HFF-Myc (cell line): Measurements from ENCODE around the gene GNG12.
"Not testable (repeated sequence)": the region's sequence is repeated elsewhere in the genome, so short reads cannot be mapped to it uniquely, and the experiment has no call there.

ENCODE experiments used
- DNase-seq: peaks from one replicate; pipeline ENCODE4 v3.0.0-alpha.2; 2011; ENCODE audit warnings: low read depth; ENCODE audit errors: extremely low read depth
- H3K4me3 ChIP-seq: replicated peaks from 2 replicates; pipeline ENCODE4 v1.5.1; 2011; ENCODE audit warnings: low read depth, mild to moderate bottlenecking, control low read depth, low read length
- TF ChIP-seq, protein P1 (sequence below): IDR thresholded peaks from 2 replicates; pipeline ENCODE4 v1.5.1; 2012; ENCODE audit warnings: mild to moderate bottlenecking, low read depth, low read length, control low read depth; ENCODE audit errors: missing control alignments

GNG12 gene

DNA sequence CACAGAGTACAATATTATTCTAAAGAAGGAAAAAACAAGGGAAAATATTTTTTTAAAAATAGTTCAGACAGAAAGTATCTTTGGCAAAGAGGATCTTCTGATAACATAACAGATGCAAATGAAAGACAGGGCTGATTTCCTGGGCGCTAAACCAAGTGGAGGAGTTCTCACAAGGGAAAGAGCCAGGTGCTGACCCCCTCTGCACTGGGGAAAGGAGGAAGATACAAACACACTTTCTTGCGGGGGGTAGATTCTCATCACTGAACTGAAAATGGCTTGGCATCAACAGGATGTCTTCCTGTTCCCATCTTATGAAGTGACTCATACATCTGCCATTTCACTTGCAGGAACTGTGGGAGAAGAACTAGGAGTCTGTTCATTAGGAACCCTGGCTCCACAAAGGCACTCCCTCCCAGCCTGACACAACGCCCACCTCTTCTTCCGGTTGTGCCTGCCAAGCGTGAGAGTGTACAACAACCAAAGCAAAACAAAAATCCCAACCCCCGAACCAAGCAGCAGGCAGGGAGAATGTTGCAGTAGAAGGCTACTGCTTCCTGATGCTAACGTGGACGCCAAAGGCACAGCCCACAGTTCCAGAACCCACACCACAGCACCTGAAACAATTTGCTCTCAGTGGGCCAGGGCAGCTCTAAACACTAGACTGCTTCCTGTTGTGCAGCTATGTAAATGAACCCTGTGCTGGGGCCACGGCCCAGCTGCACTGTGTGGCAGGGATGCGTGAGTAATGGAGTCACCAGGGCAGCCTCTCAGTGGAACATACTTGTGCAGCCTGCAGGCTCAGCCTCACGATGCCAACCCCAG lies 97.2 kb downstream of the GNG12 start:
- H3K4me3 ChIP-seq, result peak overlapping the region; percentile 20
- TF ChIP-seq, protein P1, sequence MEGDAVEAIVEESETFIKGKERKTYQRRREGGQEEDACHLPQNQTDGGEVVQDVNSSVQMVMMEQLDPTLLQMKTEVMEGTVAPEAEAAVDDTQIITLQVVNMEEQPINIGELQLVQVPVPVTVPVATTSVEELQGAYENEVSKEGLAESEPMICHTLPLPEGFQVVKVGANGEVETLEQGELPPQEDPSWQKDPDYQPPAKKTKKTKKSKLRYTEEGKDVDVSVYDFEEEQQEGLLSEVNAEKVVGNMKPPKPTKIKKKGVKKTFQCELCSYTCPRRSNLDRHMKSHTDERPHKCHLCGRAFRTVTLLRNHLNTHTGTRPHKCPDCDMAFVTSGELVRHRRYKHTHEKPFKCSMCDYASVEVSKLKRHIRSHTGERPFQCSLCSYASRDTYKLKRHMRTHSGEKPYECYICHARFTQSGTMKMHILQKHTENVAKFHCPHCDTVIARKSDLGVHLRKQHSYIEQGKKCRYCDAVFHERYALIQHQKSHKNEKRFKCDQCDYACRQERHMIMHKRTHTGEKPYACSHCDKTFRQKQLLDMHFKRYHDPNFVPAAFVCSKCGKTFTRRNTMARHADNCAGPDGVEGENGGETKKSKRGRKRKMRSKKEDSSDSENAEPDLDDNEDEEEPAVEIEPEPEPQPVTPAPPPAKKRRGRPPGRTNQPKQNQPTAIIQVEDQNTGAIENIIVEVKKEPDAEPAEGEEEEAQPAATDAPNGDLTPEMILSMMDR, result no peak
- peak; percentile 87 for DNase-seq

DNA sequence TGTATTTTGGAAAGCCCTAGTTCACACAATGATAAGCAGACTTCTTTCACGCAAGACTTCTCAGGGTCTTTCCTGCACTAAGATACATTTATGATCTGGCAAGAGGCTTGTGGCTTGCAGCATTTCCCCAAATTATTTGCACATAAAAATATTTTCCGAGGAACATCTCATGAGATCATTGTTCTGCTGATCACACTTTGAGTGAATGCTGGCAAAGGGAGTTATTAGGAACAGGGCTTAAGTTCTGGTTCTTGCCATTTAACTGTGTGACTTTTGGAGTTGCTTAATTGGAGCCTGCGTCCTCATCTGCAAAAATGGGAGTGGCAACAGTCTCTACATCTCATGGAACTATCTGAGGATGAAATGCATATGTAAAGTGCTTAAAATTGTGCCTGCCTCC lies 98.1 kb downstream of the GNG12 start:
- TF ChIP-seq, protein P1, result no peak
- no peak overlapping the region for H3K4me3 ChIP-seq
- DNase-seq, result no peak

DNA sequence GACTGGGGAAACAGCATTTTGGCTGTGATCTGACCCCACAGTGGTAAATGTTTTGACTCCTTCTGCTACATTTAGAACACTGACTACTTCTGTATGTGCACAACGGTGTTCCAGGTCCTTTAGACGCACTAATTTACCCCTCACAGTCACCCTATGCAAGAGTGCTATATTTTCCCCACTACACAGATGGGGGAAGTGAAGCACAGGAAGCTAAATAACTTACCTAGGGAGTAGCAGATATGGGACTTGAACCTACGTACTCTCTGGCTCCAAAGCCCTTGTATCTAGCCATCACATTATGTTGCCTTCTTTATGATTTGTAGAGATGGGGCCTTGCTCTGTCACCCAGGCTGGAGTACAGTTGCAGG lies 99.0 kb downstream of the GNG12 start:
- TF ChIP-seq, protein P1, result no peak
- H3K4me3 ChIP-seq, result no peak overlapping the region
- no peak for DNase-seq

DNA sequence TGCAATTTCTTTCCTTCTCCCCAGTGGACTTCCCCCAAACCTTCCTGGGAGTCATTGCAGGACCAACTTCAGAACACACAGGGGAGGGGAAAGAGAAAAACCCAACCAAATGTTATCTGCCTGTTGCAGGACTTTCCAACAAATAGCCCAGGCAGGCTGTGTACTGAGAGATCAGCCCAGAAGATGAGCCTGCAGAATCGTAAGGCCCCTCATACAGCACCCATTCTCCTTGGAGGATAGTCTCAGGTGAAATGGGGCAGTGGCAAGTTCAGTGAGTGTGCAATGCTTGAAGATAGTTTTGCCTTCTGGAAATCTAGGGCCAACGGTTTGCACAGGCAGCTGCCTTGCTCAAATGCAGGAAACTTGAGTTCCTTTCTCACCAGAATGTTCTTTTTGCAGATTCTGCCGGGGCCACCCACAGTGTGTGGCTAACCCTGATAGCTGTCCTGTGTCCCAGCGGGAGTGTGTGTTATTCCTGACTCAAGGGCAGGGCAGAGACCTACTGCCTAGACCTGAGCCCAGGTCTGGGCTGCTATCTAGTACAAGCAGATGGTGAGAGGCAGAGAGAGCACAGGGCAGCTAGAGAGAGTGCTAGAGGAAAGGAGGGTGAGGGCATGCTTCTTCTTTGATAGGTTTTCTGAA lies 99.5 kb downstream of the GNG12 start:
- TF ChIP-seq, protein P1, result no peak
- no peak overlapping the region for H3K4me3 ChIP-seq
- DNase-seq, result no peak

DNA sequence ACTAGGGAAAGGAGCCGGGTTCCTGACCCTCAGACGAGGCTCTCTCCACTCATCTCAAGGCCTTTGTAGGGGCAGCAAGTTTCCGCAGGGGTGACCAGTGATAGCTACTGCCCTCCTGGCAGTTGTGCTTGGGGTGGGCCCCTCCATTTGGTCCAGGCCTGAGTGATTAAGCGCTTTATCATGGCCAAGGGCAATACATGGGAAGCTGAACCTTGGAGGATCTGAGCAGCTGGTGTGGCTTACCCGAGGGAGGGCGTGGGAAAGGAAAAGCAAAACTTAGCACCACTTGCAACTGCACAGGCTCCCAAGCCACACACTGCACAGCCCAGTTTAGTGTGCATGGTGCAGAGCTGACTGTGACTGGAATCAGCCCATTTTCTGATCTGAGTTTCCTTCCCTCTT lies 100.5 kb downstream of the GNG12 start:
- DNase-seq, result no peak
- TF ChIP-seq, protein P1, result no peak

DNA sequence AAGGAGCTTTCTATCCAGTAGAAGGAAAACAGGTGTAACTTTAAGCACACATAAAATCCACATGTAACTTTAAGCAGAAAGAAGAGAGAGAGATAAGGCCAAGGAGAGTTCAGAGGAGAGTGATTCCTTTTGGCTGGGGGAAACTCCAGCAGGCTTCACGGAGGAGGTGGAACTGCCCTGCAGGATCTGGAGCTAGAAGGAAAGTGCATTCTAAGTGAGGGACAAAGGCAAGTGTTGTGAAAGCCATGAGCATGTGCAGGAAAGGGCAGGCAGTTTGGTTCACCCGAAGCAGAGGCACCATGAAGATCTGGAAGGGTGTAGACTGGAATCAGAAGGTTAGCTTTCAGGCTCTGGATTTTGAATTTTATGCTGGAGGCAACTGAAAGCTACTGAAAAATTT lies 101.9 kb downstream of the GNG12 start:
- DNase-seq, result no peak
- TF ChIP-seq, protein P1, result no peak

More for the DNA sequence above, 100.5 kb downstream of the GNG12 start:
- no peak overlapping the region for H3K4me3 ChIP-seq

DNA sequence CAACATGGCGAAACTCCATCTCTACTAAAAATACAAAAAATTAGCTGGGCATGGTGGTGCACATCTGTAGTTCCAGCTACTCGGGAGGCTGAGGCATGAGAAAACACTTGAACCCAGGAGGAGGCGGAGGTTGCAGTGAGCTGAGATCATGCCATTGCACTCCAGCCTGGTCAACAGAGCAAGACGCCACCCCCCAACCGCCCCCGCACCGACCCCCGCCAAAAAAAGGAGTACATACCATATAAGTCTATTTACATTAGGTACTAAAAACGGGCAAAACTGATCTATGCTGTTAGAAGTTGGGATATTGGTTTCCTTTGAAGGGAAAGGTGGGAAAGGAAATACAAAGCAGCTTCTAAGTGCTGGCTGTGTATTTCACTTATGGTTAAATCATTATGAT lies 103.0 kb downstream of the GNG12 start:
- H3K4me3 ChIP-seq, DNase-seq: not testable (repeated sequence)

More for the DNA sequence above, 101.9 kb downstream of the GNG12 start:
- H3K4me3 ChIP-seq, result no peak overlapping the region
